Large intestine (tissue), 3 donors: ENCODE results near the gene PSPH. TPM values are rescaled to one million over a fixed set of nuclear protein-coding genes. Genes with fewer than 3 reads are reported as not detected.
"Not testable (repeated sequence)": the region's sequence is repeated elsewhere in the genome, so short reads cannot be mapped to it uniquely, and the experiment has no call there.

ENCODE experiments used
- DNase-seq, 2 donors: peaks; one replicate each; pipeline versions ENCODE4 v3.0.0 to v3.0.0-alpha.2; 2013
- H3K27ac ChIP-seq: one replicate; pipeline ENCODE4 v1.5.1; 2013; ENCODE audit warnings: low read length
- H3K27me3 ChIP-seq: 2 replicates; pipeline ENCODE4 v1.6.1; 2013; ENCODE audit warnings: low read length; ENCODE audit not compliant: control insufficient read depth, insufficient read depth
- H3K36me3 ChIP-seq: 2 replicates; pipeline ENCODE4 v1.6.1; 2013; ENCODE audit warnings: low read length; ENCODE audit not compliant: control insufficient read depth, insufficient read depth
- H3K4me1 ChIP-seq: one replicate; pipeline ENCODE4 v1.6.1; 2013; ENCODE audit warnings: low read length; ENCODE audit not compliant: control insufficient read depth, insufficient read depth
- H3K4me3 ChIP-seq: one replicate; pipeline ENCODE4 v1.5.1; 2013; ENCODE audit warnings: low read length
- H3K9me3 ChIP-seq: one replicate; pipeline ENCODE4 v1.6.1; 2013; ENCODE audit warnings: mild to moderate bottlenecking, low read depth, low read length, moderate library complexity; ENCODE audit not compliant: control insufficient read depth
- WGBS: methylation state at CpG from one replicate; pipeline ENCODE4 v1.1.5; 2013; ENCODE audit warnings: low lambda C conversion rate; ENCODE audit not compliant: insufficient coverage; 5-methylcytosine and 5-hydroxymethylcytosine counted together
- polyA plus RNA-seq: library from polyadenylated mRNA; unstranded; fragments of 120-200 nt; gene quantifications from one replicate; pipeline ENCODE4 v1.2.1, GENCODE V29; 2013

PSPH gene
- polyA plus RNA-seq, 1 donor, result 50.2 TPM

GRCh38 chr7:56063500-56063881 is 12.2 kb upstream of the PSPH start:
- Histone ChIP-seq H3K27me3 (no peaks in the 10 kb centered on the region), H3K36me3 (peaks cover 44% of the 10 kb centered on the region), H3K9me3 (no peaks in the 10 kb centered on the region), H3K27ac (peak overlapping the region; percentile 89), H3K4me1 (peaks cover 13% of the 10 kb centered on the region), H3K4me3 (no peak overlapping the region)
- WGBS, result 77% methylated on average over 5 of the region's 7 CpGs
- DNase-seq, result no peak

GRCh38 chr7:56062382-56062781 is 11.1 kb upstream of the PSPH start:
- peak in 1 of 2 donors; percentile 14 for DNase-seq
- 100% methylated on average over 1 of the region's 2 CpGs for WGBS
- H3K9me3 ChIP-seq, result no peaks in the 10 kb centered on the region
- peak overlapping the region; percentile 89 for H3K27ac ChIP-seq
- H3K4me1 ChIP-seq, result peaks cover 13% of the 10 kb centered on the region
- no peak overlapping the region for H3K4me3 ChIP-seq
- H3K27me3 ChIP-seq, result no peaks in the 10 kb centered on the region
- H3K36me3 ChIP-seq, result peaks cover 53% of the 10 kb centered on the region

GRCh38 chr7:56053993-56054392 is 2.7 kb upstream of the PSPH start:
- WGBS, result no CpG with 5 or more reads among the region's 2 CpGs
- H3K27ac ChIP-seq, result no peak overlapping the region
- H3K27me3 ChIP-seq, result no peaks in the 10 kb centered on the region
- DNase-seq, result no peak
- H3K4me3 ChIP-seq, result no peak overlapping the region
- H3K9me3 ChIP-seq, result no peaks in the 10 kb centered on the region
- peaks cover 56% of the 10 kb centered on the region for H3K36me3 ChIP-seq
- peaks cover 10% of the 10 kb centered on the region for H3K4me1 ChIP-seq

- Histone ChIP-seq H3K27ac (peak overlapping the region; percentile 84), H3K36me3 (peaks cover 50% of the 10 kb centered on the region), H3K4me3 (peak overlapping the region; percentile 63), H3K27me3 (no peaks in the 10 kb centered on the region), H3K9me3 (no peaks in the 10 kb centered on the region), H3K4me1 (peaks cover 14% of the 10 kb centered on the region)
- DNase-seq, result no peak
- WGBS, result no CpG with 5 or more reads among the region's 9 CpGs
These were observed 2.1 kb upstream of the PSPH start for GRCh38 chr7:56053379-56053778.

GRCh38 chr7:56051053-56051338 is 248 bp downstream of the PSPH start:
- Histone ChIP-seq H3K36me3 (peaks cover 30% of the 10 kb centered on the region), H3K4me3 (peak overlapping the region; percentile 59), H3K27ac (peak overlapping the region; percentile 89), H3K9me3 (no peaks in the 10 kb centered on the region), H3K27me3 (no peaks in the 10 kb centered on the region), H3K4me1 (peaks cover 29% of the 10 kb centered on the region)
- WGBS, result 0% methylated on average over 1 of the region's 9 CpGs
- DNase-seq, result no peak

GRCh38 chr7:56048763-56049162 is 2.5 kb downstream of the PSPH start:
- no CpG with 5 or more reads among the region's 8 CpGs for WGBS
- Histone ChIP-seq H3K27ac (peak overlapping the region; percentile 95), H3K36me3 (peaks cover 11% of the 10 kb centered on the region), H3K4me1 (peaks cover 31% of the 10 kb centered on the region)
- DNase-seq, H3K4me3 ChIP-seq, H3K9me3 ChIP-seq, H3K27me3 ChIP-seq: not testable (repeated sequence)

- peaks cover 6% of the 10 kb centered on the region for H3K36me3 ChIP-seq
These were observed 3.0 kb downstream of the PSPH start for GRCh38 chr7:56048245-56048644.

GRCh38 chr7:56047446-56048116 is 3.7 kb downstream of the PSPH start:
- not testable (repeated sequence) for H3K4me3 ChIP-seq, H3K9me3 ChIP-seq, H3K36me3 ChIP-seq, H3K27me3 ChIP-seq
- DNase-seq, result peak in 1 of 2 donors; percentile 77
- H3K27ac ChIP-seq, result peak overlapping the region; percentile 95
- H3K4me1 ChIP-seq, result peaks cover 25% of the 10 kb centered on the region
- no CpG with 5 or more reads among the region's 11 CpGs for WGBS

More at GRCh38 chr7:56048245-56048644, 3.0 kb downstream of the PSPH start:
- H3K9me3 ChIP-seq, result no peaks in the 10 kb centered on the region
- H3K4me1 ChIP-seq, result peaks cover 27% of the 10 kb centered on the region
- no peak overlapping the region for H3K4me3 ChIP-seq
- WGBS, result 100% methylated on average over 1 of the region's 1 CpG
- DNase-seq, result no peak
- H3K27ac ChIP-seq, result peak overlapping the region; percentile 95
- H3K27me3 ChIP-seq, result no peaks in the 10 kb centered on the region

- peak; percentile 58 to 88 for DNase-seq
- Histone ChIP-seq H3K27ac (peak overlapping the region; percentile 95), H3K36me3 (peaks cover 3% of the 10 kb centered on the region), H3K4me3 (no peak overlapping the region), H3K4me1 (peaks cover 25% of the 10 kb centered on the region), H3K27me3 (no peaks in the 10 kb centered on the region), H3K9me3 (no peaks in the 10 kb centered on the region)
- no CpG with 5 or more reads among the region's 5 CpGs for WGBS
These were observed 4.4 kb downstream of the PSPH start for GRCh38 chr7:56046721-56047445.

- H3K9me3 ChIP-seq, H3K4me3 ChIP-seq, H3K36me3 ChIP-seq, DNase-seq, H3K27me3 ChIP-seq: not testable (repeated sequence)
- WGBS, result 100% methylated on average over 1 of the region's 2 CpGs
- Histone ChIP-seq H3K4me1 (peaks cover 28% of the 10 kb centered on the region), H3K27ac (peak overlapping the region; percentile 95)
These were observed 5.5 kb downstream of the PSPH start for GRCh38 chr7:56045758-56046157.

GRCh38 chr7:56040730-56041129 is 10.5 kb downstream of the PSPH start:
- H3K27ac ChIP-seq, result peak overlapping the region; percentile 68
- no CpG with 5 or more reads among the region's 3 CpGs for WGBS

More at GRCh38 chr7:56040730-56041129, 10.5 kb downstream of the PSPH start:
- H3K9me3 ChIP-seq, result no peaks in the 10 kb centered on the region
- H3K4me1 ChIP-seq, result peaks cover 6% of the 10 kb centered on the region
- no peak overlapping the region for H3K4me3 ChIP-seq
- peaks cover 3% of the 10 kb centered on the region for H3K36me3 ChIP-seq
- no peaks in the 10 kb centered on the region for H3K27me3 ChIP-seq
- peak in 1 of 2 donors; percentile 56 for DNase-seq
